Panc1 (cell line): ENCODE results near the gene DDX49.

ENCODE experiments used
- CTCF ChIP-seq: fragments of 450-650 bp; IDR thresholded peaks from 2 replicates; pipeline ENCODE4 v1.5.1; 2017; ENCODE audit warnings: mild to moderate bottlenecking
- POLR2AphosphoS5 ChIP-seq: IDR thresholded peaks from 2 replicates; pipeline ENCODE4 v1.6.1; 2012; ENCODE audit warnings: mild to moderate bottlenecking, low read depth, low read length, moderate library complexity
- REST ChIP-seq, 2 experiments: IDR thresholded peaks; 2 replicates each; pipeline ENCODE4 v1.6.1; 2011 to 2012; ENCODE audit warnings: low read depth in 2 of 2, control low read depth in 1 of 2, low read length in 1 of 2, mild to moderate bottlenecking in 1 of 2, moderate library complexity in 1 of 2; ENCODE audit not compliant: insufficient read depth in 1 of 2
- SIN3A ChIP-seq: IDR thresholded peaks from 2 replicates; pipeline ENCODE4 v1.6.1; 2012; ENCODE audit warnings: low read depth, mild to moderate bottlenecking, low read length, moderate library complexity, borderline replicate concordance; ENCODE audit not compliant: insufficient read depth
- TCF7L2 ChIP-seq: IDR thresholded peaks from 2 replicates; pipeline ENCODE4 v1.6.1; 2011; ENCODE audit warnings: mild to moderate bottlenecking, low read depth, low read length, inconsistent platforms

GRCh38 chr19:18889949-18890745 is 29.4 kb upstream of the DDX49 start:
- TF ChIP-seq CTCF (no peak), REST (IDR thresholded peaks at IDR 0.05; ENCODE audit: insufficient read depth in 1 of 2, low read depth in 2 of 2, low read length in 1 of 2) (no peak), POLR2AphosphoS5 (no peak), SIN3A (no peak), TCF7L2 (no peak)
